HG02884 (cell line): ENCODE measurements around the gene PLXDC2.

Source experiments
- ATAC-seq: cut with Tn5 transposase; IDR thresholded peaks from one replicate; pipeline ENCODE4 v1.9.1; 2021; ENCODE audit warnings: mild to moderate bottlenecking, moderate library complexity; ENCODE audit not compliant: unreplicated experiment

The PLXDC2 gene

DNA sequence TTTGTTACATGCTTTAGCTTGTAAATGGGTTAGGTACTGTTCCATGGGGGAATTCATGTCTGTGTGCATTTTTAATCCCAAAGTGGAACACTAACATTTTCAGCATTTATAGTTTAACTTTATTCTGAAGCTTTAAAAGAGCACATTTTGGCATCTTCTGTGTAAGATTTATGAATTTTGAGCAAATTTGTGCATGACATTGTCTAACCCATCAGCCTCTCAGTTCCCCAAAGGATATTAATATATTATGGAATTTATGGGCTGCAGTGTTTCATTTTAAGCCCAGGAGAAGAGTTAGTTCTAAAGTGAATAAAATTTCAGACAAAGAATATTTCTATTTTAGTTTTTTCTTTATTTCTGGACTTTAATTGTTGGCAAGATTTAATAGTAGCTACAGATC, 421.4 kb downstream of the PLXDC2 start:
- no peak for ATAC-seq

DNA sequence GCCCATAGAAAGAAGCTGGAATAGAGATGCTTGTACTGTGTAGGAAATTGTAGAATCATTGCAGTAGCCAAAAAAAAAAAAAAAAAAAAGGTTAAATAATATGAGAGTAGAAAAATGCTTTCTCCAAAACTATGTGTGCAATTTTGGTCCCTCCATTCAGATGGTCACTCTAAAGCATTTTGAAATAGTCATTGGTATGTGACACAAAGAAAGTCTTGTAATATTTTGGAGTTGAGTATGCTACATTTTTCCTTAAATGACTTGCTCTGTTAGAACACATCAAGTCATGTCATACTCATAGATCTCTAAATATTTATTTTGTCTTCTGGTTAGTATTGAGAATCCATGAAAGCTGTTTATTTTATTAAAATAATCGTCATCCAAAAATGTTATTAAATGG, 424.4 kb downstream of the PLXDC2 start:
- ATAC-seq: no peak

DNA sequence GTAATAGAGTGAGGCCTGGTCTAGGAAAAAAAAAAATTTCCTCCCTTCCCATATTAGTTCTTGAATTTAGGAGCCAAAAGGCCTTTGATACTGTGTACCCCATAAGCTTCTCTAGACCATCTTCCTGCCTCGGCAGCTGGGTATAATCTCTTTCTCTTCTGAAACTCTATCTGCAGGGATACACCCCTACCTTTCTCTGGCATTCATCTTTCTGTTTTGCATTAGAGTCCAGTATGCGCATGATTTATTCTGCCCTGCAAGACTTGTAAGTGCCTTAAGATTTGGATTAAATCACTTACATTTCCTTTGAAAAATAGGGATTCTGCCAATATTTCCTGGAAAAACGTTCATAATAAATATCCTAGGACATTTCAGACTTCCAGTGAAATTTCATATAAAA, 431.2 kb downstream of the PLXDC2 start:
- no peak for ATAC-seq

DNA sequence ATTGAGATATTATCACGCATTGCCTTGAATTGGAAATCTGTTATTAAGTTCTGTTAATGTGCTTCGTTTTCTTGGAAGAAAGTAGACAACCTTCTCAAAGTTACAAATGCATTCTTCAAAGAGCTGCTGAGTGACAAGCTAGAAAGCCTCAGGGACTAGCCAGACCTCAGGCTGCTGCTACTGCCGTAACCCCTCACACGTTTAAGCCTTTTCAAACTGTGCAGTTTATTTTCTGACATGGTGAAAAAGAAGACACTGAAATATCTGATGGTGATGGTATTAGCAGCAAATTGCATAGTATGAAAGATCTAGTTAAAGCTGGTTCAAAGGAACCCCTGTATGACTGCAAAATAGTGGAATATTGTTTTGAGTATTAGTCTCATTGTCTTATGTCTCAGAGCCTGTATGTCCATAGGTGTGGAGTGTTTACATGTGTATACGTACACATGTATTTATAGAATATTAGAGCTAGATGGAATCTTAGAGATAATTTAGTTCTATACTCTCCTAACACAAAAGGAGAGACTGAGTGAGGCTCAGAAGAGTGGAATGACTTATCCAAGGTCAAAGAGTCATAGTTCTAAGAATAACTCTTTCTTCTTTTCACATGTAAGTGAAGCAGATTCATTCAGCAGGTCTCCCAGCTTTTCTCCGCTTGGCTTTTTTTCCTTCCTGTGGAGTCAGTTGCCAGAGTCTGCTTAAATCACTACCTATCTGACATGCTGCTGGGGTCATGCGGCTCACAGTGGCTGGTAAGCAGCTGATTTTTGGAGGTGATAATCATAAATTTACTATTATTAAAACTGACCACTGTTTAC, 431.9 kb downstream of the PLXDC2 start:
- no peak for ATAC-seq

DNA sequence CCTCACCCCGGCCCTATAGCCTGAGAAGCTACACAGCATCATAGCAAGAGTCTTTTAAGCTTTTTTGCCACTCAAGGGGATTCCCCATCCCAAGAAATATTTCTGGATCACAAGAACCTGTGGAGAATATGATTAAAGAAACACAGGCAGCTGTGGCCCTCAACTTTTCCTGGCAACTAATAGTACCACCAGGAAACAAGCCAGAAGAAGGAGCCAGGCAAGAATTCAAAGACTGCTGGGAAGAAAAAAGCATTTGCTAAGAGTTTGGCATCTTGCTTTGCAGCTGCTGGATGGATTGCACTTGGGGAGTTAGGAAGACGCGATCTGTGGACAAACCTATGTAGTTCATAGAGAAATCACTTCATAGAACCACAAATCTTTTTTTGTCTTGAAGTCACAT, 437.8 kb downstream of the PLXDC2 start:
- ATAC-seq: no peak

DNA sequence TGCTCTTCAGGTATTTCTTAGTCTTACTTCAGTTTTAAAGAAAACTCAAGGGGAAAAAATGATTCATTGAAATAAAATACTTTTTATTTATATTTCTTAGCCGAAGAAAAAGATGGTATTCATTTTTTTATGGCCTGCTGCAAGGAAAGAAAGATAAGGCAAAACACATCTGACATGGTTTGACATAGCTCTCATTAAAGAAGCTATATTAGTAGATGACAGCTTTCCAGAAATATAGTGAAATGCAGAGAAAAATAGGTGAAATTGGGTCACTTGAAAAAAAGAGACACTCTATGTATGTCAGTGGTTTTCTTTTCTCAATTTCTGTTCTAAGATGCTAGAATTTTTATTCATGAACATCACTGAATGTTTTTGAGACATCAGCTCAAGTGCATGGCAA, 438.3 kb downstream of the PLXDC2 start:
- ATAC-seq: no peak

DNA sequence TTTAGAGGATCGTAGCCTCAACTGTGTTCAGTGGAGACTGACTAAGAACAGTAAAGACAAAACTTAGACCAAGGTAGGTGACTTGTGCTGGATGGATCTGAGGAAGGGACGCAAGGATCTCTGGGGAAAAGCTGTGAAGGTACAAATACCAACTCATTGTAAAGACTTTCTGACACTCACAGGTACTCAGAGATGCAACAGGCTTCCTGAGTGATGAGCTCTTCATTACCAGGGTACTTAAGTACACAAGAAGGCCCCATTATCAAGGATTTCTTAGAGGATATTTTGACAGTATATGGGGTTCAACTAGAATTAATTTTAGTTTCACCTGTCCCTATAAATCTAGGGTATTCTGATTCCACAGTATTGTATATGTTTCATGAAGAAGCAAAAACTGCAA, 440.7 kb downstream of the PLXDC2 start:
- no peak for ATAC-seq

DNA sequence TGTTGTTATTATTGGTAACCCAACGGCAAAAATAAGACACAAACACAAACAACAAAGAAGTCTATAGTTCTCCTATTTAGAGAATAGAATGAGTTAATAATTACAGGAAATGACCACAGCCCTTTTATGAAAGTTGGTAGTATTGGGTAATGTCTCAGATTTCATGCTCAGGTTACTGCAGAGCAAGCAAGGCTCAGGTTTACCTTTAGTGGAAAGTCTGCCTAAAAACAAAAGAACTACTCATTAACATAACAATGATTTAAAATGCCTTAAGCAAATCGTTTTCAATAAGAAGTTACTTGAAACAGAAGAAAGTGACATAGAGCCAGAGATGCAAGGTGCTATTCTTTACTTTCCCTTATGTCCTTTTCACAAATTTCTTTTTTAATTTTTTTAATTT, 441.2 kb downstream of the PLXDC2 start:
- ATAC-seq: no peak

DNA sequence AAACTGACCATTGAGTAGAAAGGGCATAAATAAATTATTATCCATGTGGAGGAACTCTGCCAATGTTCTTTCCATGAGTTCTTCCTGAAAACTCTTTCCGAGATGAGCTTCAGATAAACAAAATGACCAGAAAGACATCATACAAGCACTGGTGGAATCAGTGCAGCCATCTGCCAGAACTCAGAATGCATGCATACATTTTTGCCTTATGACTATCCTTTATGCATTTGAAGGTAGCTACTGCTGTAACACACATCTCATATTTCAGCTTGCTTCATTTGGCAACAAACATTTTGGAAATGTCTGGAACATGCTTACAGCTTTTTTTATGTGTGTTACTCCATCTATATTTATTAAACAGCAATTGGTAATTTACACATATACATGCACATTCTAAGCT, 448.9 kb downstream of the PLXDC2 start:
- no peak for ATAC-seq

DNA sequence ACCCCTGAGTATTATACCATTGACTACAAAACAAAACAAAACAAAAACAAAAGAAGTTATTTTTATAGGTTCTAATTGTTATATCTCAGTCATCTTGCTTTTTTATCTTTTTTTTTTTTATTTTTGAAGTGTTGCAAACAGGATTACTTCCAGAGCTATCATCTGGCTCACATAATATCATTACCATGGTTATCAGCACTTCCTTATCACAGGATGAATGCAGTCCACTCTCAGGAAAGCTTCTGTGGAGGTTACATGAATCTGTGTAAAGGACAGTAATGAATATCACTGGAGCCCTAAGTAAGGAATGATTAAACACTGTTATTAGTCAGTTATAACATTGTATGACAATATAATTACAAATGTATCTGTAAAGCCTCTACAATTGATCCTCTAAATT, 451.5 kb downstream of the PLXDC2 start:
- ATAC-seq: no peak

DNA sequence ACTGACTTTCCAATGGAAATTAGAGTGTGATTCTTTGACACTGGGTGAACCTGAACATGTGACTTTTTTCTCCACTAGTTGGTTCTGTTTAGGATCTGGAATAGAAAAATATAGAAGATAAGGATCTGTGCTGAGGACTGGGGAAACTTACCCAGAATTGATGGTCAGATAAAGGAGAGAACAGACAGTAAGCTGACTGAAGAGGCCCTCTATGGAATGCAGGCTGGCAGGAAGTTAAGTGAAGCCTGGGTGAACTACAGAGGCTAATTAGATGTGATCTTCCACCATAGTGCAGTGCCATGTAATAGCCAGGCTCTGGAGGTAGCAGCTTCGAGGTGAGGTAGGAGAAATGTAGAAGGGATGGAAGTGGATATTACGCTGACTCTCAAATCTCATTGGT, 455.3 kb downstream of the PLXDC2 start:
- ATAC-seq: no peak

DNA sequence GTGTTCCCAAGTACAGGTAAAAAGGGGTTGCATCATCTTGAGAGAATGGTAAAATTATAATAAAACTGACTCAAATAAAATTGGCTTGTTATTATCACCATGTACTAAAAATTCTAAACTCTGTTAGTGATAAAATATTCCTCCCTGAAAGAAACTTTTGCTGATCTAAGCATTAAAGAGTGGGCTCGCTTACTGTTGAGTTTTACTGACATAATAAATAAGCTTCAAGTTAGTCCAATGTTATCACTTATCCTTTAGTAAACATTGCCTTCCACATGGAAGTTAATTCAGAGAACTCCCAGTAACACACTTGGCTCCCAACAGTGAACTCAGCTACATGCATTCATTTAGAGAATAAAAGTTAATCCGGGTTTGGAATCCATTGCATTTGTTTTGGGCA, 456.4 kb downstream of the PLXDC2 start:
- no peak for ATAC-seq

DNA sequence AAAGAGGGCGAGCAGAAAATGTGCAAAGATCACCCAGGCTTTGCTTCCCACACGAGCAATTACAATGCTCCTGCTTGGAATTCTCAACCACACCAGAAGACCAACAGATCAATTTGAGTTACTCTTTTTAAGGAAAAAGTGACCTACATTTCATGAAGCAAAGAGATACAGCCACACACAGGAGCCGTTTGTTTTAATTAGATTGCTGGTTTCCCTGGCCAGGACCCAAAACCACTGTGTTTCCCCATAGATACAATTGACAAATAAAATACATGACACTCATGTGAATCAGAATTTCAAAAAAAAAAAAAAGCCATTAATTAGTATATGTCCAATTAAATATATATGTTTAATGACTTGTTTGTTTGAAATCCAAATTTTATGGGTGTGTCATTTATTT, 458.3 kb downstream of the PLXDC2 start:
- no peak for ATAC-seq

DNA sequence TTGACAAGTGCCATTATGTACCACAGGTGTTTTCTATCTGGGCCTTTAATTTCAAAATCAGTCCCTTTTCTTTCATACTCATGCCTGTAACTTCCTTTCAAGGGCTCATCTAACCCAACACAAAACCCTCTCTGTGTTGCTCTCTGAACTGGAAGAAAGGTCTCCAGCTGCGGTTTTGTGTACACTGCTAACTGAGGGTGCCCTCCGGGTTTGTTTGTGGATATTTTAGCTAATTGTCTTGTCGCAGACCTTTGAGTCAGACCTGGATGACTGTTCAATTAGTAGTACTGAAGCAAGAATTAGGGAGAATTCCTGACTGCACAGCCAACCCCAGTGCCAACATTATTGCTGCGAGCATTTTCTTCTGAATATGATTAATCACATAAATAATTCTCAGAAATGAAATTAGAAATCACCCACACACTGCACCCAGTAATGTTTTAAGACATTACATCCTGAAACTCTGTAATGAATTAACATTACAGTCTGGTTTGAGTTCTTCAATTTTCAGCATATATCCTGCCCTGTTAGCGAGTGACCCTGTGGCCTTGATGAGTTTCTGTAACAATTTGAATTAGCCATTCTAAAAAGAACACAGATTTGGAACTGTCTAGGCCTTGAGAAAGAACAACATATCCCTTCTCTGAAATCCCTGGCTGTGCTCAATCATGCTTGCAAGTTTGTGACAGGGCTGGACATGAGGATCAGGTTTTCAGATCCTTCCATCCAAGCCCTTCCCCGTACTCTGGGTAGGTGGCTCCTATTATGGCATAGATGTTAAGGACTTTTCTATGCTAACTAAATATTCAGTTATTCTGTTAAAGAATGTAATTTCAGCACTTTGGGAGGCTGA, 460.1 kb downstream of the PLXDC2 start:
- no peak for ATAC-seq

DNA sequence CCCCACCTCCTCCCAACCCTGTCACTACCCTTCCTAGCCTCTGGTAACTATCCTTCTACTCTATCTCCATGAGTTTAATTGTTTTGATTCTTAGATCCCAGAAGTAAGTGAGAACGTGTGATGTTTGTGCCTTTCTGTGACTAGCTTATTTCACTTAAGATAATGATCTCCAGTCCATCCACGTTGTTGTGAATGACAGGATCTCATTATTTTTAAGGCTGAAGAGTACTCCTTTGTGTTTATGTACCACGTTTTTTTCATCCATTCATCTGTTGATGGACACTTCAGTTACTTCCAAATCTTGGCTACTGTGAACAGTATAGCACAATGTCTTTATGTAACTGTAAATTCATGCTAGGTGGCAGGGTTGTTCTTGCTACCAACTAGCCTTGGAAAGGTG, 461.6 kb downstream of the PLXDC2 start:
- ATAC-seq: no peak

DNA sequence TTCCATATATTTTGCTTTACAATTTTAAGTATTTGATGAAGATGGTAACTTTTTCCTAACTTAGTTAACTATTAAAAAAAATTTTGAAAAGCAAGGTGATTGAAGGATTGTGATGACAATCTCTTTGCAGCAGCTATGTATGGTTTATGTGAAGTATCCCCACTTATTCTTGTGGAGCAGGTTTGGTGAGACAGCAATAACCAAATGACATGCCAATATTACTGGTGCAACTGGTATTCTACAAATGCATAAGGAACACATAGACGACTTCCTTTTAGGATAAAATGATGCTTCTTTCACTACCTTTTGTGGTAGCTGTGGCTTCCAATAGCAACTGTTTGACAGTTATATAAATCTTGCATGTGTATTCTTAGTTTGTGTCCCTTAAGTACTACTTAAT, 465.3 kb downstream of the PLXDC2 start:
- ATAC-seq: no peak

DNA sequence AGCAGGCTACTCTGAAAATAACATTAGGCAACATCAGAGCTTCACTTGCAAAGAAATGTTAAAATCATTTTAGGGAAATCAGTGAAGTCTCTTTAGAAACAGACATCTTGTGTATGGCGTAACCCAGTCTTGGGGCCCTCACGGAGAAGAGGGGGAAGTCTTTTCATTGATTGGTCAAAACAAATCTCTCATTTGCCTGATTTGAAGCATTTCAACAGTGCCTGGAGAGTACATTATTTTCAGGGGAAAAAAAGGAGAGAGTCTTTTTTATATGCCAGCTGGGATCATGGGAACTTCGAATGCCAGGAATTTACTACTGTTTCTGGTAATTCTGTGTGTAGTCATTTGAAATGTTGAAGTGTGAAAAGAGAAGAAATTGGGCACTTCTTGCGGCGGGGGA, 471.4 kb downstream of the PLXDC2 start:
- no peak for ATAC-seq

DNA sequence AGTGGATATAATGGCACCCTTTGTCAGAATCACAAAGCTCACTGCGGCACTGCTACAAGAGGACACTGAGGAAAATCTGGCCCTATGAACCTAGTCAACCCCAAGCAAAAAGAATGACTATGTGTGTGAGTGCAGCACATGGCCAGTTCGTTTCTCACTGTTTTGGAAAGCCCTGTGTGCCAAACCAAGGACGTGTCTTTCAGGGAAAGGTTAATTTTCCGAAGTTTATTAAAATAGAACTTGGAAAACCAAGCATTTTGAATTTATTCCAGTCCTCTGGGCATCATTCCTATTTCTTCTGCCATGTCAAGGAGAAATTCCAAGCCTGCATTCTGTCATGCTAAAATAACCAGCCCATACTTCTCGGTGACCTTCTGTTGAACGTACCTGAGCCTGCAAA, 471.8 kb downstream of the PLXDC2 start:
- ATAC-seq: no peak

DNA sequence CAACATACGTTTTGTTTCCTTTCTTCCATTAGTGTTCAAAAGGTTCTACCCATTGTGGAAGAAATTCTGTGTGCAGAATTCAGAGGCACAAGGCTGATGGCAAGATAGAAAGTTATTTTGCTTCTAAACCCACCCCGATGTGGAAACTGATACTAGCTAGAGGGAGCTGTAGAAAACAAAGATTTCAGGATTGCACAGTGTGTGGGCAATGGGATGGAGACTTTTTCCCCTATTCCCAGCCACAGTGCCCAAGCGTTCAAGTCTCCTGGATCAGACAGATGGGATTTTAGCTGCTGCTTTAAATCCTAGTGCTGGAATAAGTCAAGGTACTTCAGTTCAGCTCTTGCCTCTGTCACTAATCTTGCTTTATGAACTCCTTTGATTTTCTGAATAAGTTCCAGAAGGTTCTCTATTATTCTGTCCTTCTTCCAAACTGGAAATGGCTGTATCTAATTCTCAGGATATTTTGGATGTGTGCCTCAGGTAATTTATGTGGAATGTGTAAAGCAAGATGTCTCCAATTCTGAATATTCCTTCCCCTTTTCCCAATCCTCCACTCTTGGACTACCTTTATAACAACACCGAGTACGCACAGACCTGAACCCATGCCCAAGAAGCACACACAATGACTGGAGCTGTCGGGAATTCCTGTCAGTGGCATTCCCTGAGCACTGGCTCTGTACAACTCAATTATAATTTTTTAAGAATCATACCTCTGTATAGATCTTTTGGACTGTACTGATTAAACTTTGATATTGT, 473.0 kb downstream of the PLXDC2 start:
- no peak for ATAC-seq

DNA sequence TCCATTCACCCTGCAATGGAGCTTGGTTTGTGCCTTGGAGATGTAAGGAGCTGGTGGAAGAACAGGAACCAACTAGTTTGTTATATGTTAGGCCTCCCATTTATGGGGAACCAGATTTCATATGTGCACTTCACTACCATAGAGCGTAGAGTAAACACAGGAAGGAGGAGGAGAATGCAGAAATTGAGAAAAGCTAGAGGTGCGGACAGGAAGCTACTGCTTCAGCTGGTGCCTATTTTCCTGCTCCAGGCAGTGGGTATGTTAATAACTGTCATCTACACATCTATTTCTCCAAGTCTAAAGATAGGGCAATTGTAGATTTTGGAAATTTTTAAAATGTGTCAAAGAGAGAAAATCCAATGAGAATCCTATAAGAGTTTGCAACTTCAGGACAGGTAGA, 482.2 kb downstream of the PLXDC2 start:
- no peak for ATAC-seq

DNA sequence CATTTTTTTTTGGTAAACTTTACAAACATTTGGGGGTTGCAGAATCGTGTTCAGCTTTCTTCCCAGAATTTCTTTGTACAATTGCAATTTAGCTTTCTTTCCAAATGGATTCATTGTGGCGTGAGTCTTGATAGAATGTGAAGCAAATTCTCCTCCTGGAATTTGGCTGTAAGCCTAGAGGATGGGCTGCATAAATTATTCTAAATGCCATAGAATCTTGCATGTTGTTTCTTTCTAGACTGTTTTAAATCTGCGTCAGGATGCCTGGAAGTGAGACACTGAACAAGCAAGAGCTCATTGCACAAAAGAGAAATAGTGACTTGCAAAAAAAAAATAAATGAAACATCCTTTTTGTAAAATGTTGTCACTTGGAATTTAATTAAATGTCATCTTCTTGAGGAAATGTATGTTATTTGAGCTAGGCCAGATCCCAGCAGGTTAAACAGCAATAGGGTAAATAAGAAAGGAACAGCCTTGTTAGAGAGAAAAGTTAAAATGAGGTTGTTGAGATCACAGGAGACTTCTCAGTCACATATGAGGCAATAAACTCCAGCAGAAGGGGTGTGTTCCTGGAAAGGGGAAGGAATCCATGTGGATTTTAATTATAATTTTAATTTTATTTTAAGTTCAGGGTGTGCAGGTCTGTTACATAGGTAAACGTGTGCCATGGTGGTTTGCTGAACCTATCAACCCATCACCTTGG, 483.0 kb downstream of the PLXDC2 start:
- no peak for ATAC-seq
